Measurements from ENCODE around the gene INPP5J. TPM values are rescaled to one million over a fixed set of nuclear protein-coding genes. Genes with fewer than 3 reads are reported as not detected.

Gene INPP5J
- total RNA-seq, 2 donors from 2014 or later = 18.3 to 18.4 TPM

DNA sequence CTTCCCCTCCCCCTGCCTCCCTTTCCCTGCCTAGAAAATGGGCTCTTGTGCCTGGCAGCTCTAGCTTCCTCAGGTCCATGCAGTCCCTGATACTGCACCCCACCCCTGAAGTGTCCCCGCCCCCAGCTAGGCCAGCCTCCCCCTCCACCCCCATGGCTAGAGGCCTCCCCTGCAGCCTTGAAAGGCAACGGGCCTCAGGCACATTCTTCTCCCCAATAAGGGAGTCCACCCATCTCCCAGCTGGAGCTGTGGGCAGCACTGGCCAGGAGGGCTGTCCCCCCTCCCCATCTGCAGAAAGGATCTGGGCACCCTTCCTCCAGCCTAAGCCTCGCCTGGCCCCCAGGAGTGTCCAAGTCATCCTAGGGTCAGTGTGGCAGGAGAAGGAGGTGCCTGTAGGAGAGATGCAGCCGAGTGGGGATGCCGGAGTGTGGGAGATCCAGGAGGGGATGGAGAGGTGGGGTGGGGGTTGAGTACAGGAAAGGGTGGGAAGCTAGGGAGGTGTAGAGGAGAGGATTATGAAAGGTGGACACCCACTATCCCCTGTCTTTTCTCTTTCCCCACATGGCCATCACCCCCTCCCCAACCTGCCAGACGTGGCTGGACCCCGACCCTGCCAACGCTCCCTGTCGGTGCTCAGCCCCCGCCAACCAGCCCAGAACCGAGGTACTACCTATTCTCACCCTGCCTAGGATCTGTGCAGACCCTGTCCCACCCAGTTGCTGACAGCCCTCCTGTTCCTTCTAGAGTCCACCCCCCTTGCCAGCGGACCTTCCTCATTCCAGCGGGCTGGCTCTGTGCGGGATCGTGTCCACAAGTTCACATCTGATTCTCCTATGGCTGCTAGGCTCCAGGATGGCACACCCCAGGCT is 32.3 kb upstream of the INPP5J start:
- TF ChIP-seq, protein P1, sequence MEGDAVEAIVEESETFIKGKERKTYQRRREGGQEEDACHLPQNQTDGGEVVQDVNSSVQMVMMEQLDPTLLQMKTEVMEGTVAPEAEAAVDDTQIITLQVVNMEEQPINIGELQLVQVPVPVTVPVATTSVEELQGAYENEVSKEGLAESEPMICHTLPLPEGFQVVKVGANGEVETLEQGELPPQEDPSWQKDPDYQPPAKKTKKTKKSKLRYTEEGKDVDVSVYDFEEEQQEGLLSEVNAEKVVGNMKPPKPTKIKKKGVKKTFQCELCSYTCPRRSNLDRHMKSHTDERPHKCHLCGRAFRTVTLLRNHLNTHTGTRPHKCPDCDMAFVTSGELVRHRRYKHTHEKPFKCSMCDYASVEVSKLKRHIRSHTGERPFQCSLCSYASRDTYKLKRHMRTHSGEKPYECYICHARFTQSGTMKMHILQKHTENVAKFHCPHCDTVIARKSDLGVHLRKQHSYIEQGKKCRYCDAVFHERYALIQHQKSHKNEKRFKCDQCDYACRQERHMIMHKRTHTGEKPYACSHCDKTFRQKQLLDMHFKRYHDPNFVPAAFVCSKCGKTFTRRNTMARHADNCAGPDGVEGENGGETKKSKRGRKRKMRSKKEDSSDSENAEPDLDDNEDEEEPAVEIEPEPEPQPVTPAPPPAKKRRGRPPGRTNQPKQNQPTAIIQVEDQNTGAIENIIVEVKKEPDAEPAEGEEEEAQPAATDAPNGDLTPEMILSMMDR (IDR thresholded peaks at IDR 0.05) = no peak
- Histone ChIP-seq H3K4me3 (no peak overlapping the region), H3K36me3 (peaks cover 5% of the 10 kb centered on the region), H3K9me3 (no peaks in the 10 kb centered on the region), H3K27ac (peak overlapping the region; percentile 44), H3K4me1 (peaks cover under 1% of the 10 kb centered on the region), H3K27me3 (no peaks in the 10 kb centered on the region), H3K9ac (ENCODE audit: low read depth in 2 of 2, low read length in 2 of 2) (no peak overlapping the region)
- no peak for DNase-seq
- intact Hi-C loops (cut with DNase I) = no loop called here

DNA sequence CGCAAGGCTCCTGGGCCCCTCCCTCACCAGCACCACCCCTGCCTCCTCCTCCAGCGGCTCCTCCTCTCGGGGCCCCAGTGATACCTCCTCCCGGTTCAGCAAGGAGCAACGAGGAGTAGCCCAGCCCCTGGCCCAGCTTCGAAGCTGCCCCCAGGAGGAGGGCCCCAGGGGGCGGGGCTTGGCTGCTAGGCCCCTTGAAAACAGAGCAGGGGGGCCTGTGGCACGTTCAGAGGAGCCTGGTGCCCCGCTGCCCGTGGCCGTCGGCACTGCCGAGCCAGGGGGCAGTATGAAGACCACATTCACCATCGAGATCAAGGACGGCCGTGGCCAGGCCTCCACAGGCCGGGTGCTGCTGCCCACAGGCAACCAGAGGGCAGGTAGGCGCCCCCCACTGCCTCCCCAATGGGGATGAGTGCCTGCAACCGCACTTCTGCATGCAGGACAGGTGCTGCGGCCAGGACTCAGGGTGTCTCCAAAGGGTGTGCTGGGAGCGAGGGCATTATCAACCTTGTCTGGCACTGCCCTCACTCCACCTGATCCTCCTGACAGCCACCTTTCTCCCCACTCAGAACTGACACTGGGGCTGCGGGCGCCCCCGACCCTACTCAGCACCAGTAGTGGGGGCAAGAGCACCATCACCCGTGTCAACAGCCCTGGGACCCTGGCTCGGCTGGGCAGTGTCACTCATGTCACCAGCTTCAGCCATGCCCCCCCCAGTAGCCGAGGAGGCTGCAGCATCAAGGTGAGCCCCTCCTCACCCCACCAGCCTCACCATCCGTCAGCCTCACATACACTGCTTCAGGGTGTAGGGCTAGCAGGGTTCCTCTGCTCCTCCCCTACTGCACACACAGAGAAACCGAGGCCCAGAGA is 31.4 kb upstream of the INPP5J start:
- TF ChIP-seq, protein P1 (IDR thresholded peaks at IDR 0.05) = no peak
- Histone ChIP-seq H3K4me3 (no peak overlapping the region), H3K9ac (ENCODE audit: low read depth in 2 of 2, low read length in 2 of 2) (no peak overlapping the region), H3K27ac (peak overlapping the region; percentile 44), H3K27me3 (no peaks in the 10 kb centered on the region), H3K4me1 (no peaks in the 10 kb centered on the region), H3K36me3 (peaks cover 8% of the 10 kb centered on the region), H3K9me3 (no peaks in the 10 kb centered on the region)
- no peak for DNase-seq
- intact Hi-C loops (cut with DNase I) = no loop called here

DNA sequence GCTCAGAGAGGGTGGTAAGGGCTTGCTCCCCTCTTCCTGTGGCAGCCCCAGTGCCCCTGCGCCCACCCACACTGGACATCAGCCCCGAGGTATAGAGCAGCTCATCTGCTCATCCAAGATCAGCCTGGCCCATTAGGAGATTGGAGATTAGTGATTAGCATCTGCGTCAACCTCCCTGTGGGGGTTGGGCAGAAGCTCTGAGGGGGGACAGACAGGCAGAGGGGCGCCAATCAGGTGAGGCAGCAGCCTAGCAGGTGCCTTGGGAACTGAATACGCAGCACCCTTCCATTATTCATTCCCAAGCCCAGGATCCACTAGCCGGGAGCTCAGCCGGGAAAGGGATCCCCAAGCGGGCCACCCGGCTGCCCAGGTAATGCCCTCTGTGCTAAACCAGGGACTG is 30.6 kb upstream of the INPP5J start:
- intact Hi-C loops (cut with DNase I) = no loop called here
- Histone ChIP-seq H3K9me3 (no peaks in the 10 kb centered on the region), H3K27me3 (no peaks in the 10 kb centered on the region), H3K36me3 (peaks cover 10% of the 10 kb centered on the region), H3K4me3 (no peak overlapping the region), H3K4me1 (no peaks in the 10 kb centered on the region), H3K9ac (ENCODE audit: low read depth in 2 of 2, low read length in 2 of 2) (no peak overlapping the region), H3K27ac (peak overlapping the region; percentile 44)
- DNase-seq = no peak
- TF ChIP-seq, protein P1 (IDR thresholded peaks at IDR 0.05) = no peak

DNA sequence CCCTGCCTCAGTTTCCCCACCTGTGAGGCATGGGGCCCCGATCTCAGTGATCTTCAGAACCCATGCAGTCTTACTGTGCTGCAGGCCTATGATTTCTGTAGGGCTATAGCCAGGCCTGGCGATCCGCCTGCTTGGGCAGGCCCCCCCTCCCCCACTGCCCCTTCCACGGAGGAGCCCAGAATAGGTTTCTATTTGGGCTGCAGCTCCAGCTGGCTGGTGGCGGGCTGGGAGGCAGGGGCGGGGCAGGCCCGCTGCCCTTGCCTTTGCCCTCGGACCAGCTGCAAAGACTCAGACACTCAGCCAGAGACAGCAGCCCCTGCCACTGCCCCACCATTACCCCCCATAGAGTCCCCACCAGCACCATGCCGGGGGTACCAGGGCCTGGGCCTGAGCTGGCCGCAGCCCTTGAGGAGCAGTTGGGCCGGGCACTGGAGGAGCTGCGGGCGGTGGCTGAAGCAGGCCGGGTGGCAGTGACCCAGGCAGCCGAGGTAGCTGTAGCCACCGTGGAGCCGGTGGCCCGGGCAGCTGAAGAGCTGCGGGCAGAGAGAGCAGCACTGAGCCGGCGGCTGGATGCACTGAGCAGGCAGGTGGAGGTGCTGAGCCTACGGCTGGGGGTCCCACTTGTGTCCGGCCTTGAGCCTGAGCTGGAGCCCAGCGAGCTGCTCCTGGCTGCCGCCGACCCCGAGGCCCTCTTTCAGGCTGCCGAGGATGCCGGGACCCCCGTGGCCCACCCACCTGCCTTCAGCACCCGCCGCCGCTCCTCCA is 29.5 kb upstream of the INPP5J start:
- TF ChIP-seq, protein P1 (IDR thresholded peaks at IDR 0.05) = no peak
- Histone ChIP-seq H3K27ac (peak overlapping the region; percentile 44), H3K9ac (ENCODE audit: low read depth in 2 of 2, low read length in 2 of 2) (no peak overlapping the region), H3K4me3 (peak overlapping the region; percentile 5), H3K36me3 (peaks cover 10% of the 10 kb centered on the region), H3K27me3 (no peaks in the 10 kb centered on the region), H3K9me3 (no peaks in the 10 kb centered on the region), H3K4me1 (no peaks in the 10 kb centered on the region)
- intact Hi-C loops (cut with DNase I) = no loop called here
- DNase-seq = no peak

DNA sequence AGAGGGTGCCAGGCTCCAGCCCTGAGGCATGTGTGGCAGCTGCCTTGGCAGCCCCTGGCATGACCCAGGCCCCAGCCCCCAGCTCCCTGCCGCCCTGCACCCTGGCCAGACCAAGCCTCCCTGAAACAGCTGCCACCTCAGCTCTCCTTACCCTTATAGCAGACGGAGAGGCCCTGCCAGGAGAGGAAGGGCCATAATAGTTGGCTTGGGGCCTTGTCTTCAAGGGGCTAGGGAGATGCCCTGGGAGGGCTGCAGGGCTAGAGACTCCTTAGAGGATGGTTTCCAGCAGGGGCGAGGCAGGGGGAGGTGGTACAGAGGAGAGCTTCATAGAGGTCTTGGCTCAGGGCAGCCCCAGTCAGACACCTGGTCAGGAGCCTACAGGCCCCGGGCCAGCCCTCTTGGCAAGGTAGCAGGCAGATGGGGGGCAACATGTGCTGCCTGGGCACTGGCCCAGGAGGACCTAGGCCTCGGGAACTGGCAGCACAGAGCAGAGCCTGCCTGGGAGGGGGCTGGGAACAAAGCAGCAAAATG is 28.7 kb upstream of the INPP5J start:
- TF ChIP-seq, protein P1 (IDR thresholded peaks at IDR 0.05) = no peak
- H3K9ac ChIP-seq (ENCODE audit: low read depth in 2 of 2, low read length in 2 of 2) = no peak overlapping the region
- H3K36me3 ChIP-seq = peaks cover 10% of the 10 kb centered on the region
- H3K4me1 ChIP-seq = no peaks in the 10 kb centered on the region
- peak overlapping the region; percentile 5 for H3K4me3 ChIP-seq
- H3K27me3 ChIP-seq = no peaks in the 10 kb centered on the region
- H3K9me3 ChIP-seq = no peaks in the 10 kb centered on the region
- no peak for DNase-seq
- intact Hi-C loops (cut with DNase I) = no loop called here
- H3K27ac ChIP-seq = no peak overlapping the region

All from colonic mucosa (tissue), 4 donors.